ENCODE measurements around the gene USP46.
A peak's percentile ranks its signal among the peaks of the same experiment; 100 is the strongest.

Gene USP46

DNA sequence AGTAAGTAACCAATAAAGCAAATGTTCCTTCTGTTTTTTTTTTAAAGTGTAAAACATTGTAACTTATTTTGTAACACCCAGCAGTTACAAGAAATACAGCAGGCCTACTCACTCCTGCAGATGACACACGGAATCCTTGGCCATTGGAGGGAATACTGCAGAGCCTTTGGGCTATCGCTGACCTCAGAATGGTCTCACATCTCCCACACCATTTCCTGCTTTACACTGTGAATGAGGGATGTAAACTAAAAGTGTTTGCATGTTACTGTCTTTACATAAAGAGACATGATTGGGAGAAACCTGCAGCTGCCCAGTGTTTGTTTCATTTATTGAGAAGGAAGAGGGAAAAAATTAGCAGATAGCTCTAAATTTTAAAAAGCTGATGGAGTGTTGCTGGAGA lies 64.1 kb downstream of the USP46 start:
- DNase-seq (ENCODE audit: low read depth, low spot score): no peak
- ChIA-PET CTCF (interaction anchor here (1.0 kb wide), 1 partner anchor 22 kb away, joined by 4 read pairs; no protein-coding TSS in a partner anchor), POLR2A (no interaction called here)
- TF ChIP-seq, protein P1, sequence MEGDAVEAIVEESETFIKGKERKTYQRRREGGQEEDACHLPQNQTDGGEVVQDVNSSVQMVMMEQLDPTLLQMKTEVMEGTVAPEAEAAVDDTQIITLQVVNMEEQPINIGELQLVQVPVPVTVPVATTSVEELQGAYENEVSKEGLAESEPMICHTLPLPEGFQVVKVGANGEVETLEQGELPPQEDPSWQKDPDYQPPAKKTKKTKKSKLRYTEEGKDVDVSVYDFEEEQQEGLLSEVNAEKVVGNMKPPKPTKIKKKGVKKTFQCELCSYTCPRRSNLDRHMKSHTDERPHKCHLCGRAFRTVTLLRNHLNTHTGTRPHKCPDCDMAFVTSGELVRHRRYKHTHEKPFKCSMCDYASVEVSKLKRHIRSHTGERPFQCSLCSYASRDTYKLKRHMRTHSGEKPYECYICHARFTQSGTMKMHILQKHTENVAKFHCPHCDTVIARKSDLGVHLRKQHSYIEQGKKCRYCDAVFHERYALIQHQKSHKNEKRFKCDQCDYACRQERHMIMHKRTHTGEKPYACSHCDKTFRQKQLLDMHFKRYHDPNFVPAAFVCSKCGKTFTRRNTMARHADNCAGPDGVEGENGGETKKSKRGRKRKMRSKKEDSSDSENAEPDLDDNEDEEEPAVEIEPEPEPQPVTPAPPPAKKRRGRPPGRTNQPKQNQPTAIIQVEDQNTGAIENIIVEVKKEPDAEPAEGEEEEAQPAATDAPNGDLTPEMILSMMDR (IDR thresholded peaks at IDR 0.05; ENCODE audit: insufficient read depth, low read length, missing control alignments): no peak
- H3K4me3 ChIP-seq (ENCODE audit: low read depth, low read length): no peak overlapping the region

DNA sequence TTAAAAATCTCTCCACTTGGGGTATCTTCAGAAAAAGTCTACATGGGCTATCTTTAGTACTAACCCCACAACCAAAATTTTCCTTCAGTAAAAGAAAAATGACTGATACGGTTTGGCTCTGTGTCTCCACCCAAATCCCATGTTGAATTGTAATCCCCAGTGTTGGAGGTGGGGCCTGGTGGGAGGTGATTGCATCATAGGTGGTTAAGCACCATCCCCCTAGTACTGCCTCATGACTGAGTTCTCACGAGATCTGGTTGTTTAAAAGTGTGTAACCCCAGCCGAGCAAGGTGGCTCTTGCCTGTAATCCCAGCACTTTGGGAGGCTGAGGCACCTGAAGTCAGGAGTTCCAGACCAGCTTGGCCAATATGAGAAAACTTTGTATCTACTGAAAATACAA lies 66.8 kb downstream of the USP46 start:
- ChIA-PET CTCF (interaction anchor here (0.8 to 1.6 kb wide), 3 partner anchors 17 to 391 kb away, joined by 3 read pairs; no protein-coding TSS in a partner anchor), POLR2A (no interaction called here)
- TF ChIP-seq, protein P1 (IDR thresholded peaks at IDR 0.05; ENCODE audit: insufficient read depth, low read length, missing control alignments): no peak

DNA sequence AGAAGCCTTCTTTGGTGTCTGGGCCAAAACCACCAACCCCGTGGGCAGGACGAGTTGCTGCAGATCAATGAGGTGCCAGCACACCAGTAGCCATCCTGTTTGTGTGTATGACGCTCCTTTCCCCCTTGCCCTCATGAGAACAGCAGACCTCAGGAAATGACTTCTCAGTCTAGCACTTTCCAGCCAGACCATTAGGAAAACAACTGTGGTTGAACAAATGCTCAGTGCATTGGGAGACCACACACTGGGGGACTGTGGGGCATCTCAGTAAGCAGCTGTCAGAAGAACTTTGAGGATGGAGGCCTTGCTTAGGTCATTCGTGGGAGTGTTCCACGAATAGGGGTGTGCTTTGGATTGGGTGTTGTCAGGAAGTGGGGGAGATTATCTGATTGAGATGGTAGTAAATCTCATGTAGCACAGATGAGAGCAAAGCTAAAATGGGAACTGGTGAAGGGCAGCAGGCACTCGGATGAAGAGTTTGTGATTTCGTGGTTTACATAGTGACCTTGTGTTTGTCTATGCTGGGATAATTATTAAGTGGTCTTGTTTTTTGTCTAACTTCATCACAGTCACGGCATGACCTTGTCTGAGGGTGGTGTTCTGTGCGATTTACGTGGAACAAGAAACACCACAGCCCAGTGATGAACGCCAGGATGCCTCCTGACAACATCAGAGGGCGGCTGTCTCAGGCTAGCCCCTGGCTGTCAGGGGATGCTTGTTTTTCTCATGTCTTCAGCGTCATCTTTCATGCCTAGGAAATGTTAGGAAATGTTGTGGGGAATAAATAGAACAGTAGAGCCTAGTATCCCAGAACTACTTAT lies 70.1 kb downstream of the USP46 start:
- no peak overlapping the region for H3K4me3 ChIP-seq (ENCODE audit: low read depth, low read length)
- POLR2A ChIA-PET: interaction anchor here (1.7 kb wide), 1 partner anchor 123 kb away, joined by 8 read pairs; no protein-coding TSS in a partner anchor
- CTCF ChIA-PET: interaction anchor here (0.8 to 3.5 kb wide), 4 partner anchors 10 to 394 kb away, joined by 3 to 18 read pairs (median 4); no protein-coding TSS in a partner anchor
- DNase-seq (ENCODE audit: low read depth, low spot score): peak; percentile 92
- TF ChIP-seq, protein P1 (IDR thresholded peaks at IDR 0.05; ENCODE audit: insufficient read depth, low read length, missing control alignments): no peak

More for the DNA sequence above, 66.8 kb downstream of the USP46 start:
- no peak overlapping the region for H3K4me3 ChIP-seq (ENCODE audit: low read depth, low read length)
- DNase-seq (ENCODE audit: low read depth, low spot score): no peak

DNA sequence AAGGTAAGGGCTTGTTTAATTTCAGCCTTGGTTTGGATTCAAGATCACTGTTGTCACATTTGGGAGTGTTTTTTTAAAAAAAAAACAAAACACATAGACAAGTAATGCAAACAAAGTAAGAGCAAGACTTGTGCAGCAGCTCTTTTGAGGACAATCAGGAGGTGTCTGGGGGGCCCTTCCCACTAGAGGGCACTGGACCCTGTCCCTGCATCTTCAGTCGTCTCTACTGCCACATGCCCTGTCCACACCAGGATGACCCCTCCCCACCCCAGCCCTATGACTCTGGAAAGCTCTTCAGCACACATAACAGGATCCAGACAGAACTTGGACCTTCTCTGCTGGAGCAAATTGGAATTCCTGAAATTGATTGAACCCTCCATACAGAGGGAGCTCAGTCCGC lies 71.0 kb downstream of the USP46 start:
- no peak for DNase-seq (ENCODE audit: low read depth, low spot score)
- TF ChIP-seq, protein P1 (IDR thresholded peaks at IDR 0.05; ENCODE audit: insufficient read depth, low read length, missing control alignments): peak; percentile 53
- ChIA-PET POLR2A (interaction anchor here (1.7 kb wide), 1 partner anchor 124 kb away, joined by 8 read pairs; no protein-coding TSS in a partner anchor), CTCF (interaction anchor here (0.8 to 3.5 kb wide), 10 partner anchors 9 to 397 kb away, joined by 3 to 18 read pairs (median 4); no protein-coding TSS in a partner anchor)
- H3K4me3 ChIP-seq (ENCODE audit: low read depth, low read length): no peak overlapping the region

DNA sequence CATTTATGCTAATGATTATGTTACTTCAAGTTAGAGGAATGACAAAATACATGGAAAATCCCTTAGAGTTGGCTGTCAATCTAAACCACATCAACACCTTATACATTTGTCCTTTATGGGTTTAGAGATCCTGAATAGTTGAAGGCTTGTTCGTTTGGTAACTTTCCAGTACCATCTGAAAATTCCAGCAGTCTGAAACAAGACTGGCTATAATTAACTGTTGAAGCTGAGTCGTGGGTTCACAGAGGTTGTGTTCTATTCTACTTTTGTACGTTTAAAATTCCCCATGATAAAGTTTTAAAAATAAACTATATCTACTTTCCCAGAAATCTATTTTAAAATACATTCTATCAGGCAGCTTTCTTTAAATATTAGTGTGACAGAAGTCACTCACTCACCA lies 73.0 kb downstream of the USP46 start:
- no peak for DNase-seq (ENCODE audit: low read depth, low spot score)
- no peak overlapping the region for H3K4me3 ChIP-seq (ENCODE audit: low read depth, low read length)
- CTCF ChIA-PET: interaction anchor here (0.9 to 1.7 kb wide), 2 partner anchors 10 to 12 kb away, joined by 3 to 4 read pairs; no protein-coding TSS in a partner anchor
- TF ChIP-seq, protein P1 (IDR thresholded peaks at IDR 0.05; ENCODE audit: insufficient read depth, low read length, missing control alignments): no peak
- POLR2A ChIA-PET: no interaction called here

DNA sequence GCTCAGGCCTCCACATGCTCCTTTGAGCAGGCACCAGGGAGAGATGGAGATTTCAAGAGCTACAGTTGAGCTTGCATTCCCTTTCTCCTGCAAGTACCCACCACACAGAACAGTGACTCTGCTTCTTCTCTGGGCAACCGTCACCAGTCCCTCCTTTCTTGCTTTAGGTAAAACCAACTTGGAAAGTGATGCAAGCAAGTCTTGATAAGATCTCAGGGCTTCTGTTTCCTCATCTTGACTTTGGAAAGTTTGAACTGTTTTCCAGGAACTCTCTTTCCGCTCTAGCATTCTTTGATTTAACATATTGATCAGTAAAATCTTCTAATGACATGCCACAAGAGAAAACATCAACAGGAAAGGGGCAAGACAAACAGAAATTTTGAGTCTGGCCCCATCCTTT lies 73.7 kb downstream of the USP46 start:
- H3K4me3 ChIP-seq (ENCODE audit: low read depth, low read length): no peak overlapping the region
- ChIA-PET CTCF (interaction anchor here (0.9 to 1.7 kb wide), 2 partner anchors 9 to 11 kb away, joined by 3 to 4 read pairs; no protein-coding TSS in a partner anchor), POLR2A (no interaction called here)
- TF ChIP-seq, protein P1 (IDR thresholded peaks at IDR 0.05; ENCODE audit: insufficient read depth, low read length, missing control alignments): no peak
- DNase-seq (ENCODE audit: low read depth, low spot score): no peak

Measured in AG04449 (cell line).